Stimulated activated naive CD8-positive, alpha-beta T cell treated with anti-CD3 and anti-CD28 coated beads, Interleukin-15, Interleukin-2, amounts not matched to agents 100 ng/mL and 50 ng/mL, for 24 hours (primary cell): ENCODE measurements around the gene TTC33.
"Not testable (repeated sequence)": the region's sequence is repeated elsewhere in the genome, so short reads cannot be mapped to it uniquely, and the experiment has no call there.

Experiments
- H3K27ac Mint-ChIP-seq: one replicate; pipeline ENCODE4 v1.8.0; 2021; ENCODE audit warnings: mild to moderate bottlenecking, mixed read lengths
- H3K27me3 Mint-ChIP-seq: one replicate; pipeline ENCODE4 v1.8.0; 2021; ENCODE audit warnings: mixed read lengths
- H3K36me3 Mint-ChIP-seq: one replicate; pipeline ENCODE4 v1.8.0; 2021; ENCODE audit warnings: low read depth, mixed read lengths
- H3K4me1 Mint-ChIP-seq: one replicate; pipeline ENCODE4 v1.8.0; 2021; ENCODE audit warnings: low read depth, mixed read lengths
- H3K4me3 Mint-ChIP-seq: one replicate; pipeline ENCODE4 v1.8.0; 2021; ENCODE audit warnings: mild to moderate bottlenecking, mixed read lengths
- H3K9me3 Mint-ChIP-seq: one replicate; pipeline ENCODE4 v1.8.0; 2021; ENCODE audit warnings: mixed read lengths

TTC33 gene

GRCh38 chr5:40787986-40788385, 32.2 kb upstream of the TTC33 start:
- Mint-ChIP-seq H3K4me3 (no peak overlapping the region), H3K27me3 (no peaks in the 10 kb centered on the region), H3K9me3 (peaks cover 9% of the 10 kb centered on the region), H3K36me3 (peaks cover 36% of the 10 kb centered on the region), H3K27ac (no peak overlapping the region), H3K4me1 (peaks cover 57% of the 10 kb centered on the region)

- H3K36me3 Mint-ChIP-seq, result peaks cover 36% of the 10 kb centered on the region
- not testable (repeated sequence) for H3K27ac Mint-ChIP-seq, H3K27me3 Mint-ChIP-seq, H3K9me3 Mint-ChIP-seq, H3K4me3 Mint-ChIP-seq
- H3K4me1 Mint-ChIP-seq, result peaks cover 55% of the 10 kb centered on the region
Measured at GRCh38 chr5:40786664-40787063, 30.9 kb upstream of the TTC33 start.

GRCh38 chr5:40784916-40785315, 29.2 kb upstream of the TTC33 start:
- H3K27me3 Mint-ChIP-seq, result no peaks in the 10 kb centered on the region
- H3K4me1 Mint-ChIP-seq, result peaks cover 50% of the 10 kb centered on the region
- H3K9me3 Mint-ChIP-seq, result peaks cover 9% of the 10 kb centered on the region
- no peak overlapping the region for H3K4me3 Mint-ChIP-seq
- no peak overlapping the region for H3K27ac Mint-ChIP-seq
- H3K36me3 Mint-ChIP-seq, result peaks cover 44% of the 10 kb centered on the region

- no peak overlapping the region for H3K27ac Mint-ChIP-seq
- H3K36me3 Mint-ChIP-seq, result peaks cover 40% of the 10 kb centered on the region
- H3K4me3 Mint-ChIP-seq, result no peak overlapping the region
- H3K27me3 Mint-ChIP-seq, result no peaks in the 10 kb centered on the region
- H3K9me3 Mint-ChIP-seq, result peaks cover 9% of the 10 kb centered on the region
- peaks cover 53% of the 10 kb centered on the region for H3K4me1 Mint-ChIP-seq
Measured at GRCh38 chr5:40784027-40784653, 28.4 kb upstream of the TTC33 start.

GRCh38 chr5:40781843-40782409, 26.2 kb upstream of the TTC33 start:
- Mint-ChIP-seq H3K9me3 (no peaks in the 10 kb centered on the region), H3K27ac (no peak overlapping the region), H3K27me3 (no peaks in the 10 kb centered on the region), H3K4me3 (no peak overlapping the region), H3K36me3 (peaks cover 21% of the 10 kb centered on the region), H3K4me1 (peaks cover 44% of the 10 kb centered on the region)

GRCh38 chr5:40780858-40781257, 25.1 kb upstream of the TTC33 start:
- H3K4me3 Mint-ChIP-seq, result no peak overlapping the region
- H3K4me1 Mint-ChIP-seq, result peaks cover 51% of the 10 kb centered on the region
- H3K27ac Mint-ChIP-seq, result no peak overlapping the region
- no peaks in the 10 kb centered on the region for H3K27me3 Mint-ChIP-seq
- H3K36me3 Mint-ChIP-seq, result peaks cover 23% of the 10 kb centered on the region
- H3K9me3 Mint-ChIP-seq, result no peaks in the 10 kb centered on the region

GRCh38 chr5:40780199-40780598, 24.4 kb upstream of the TTC33 start:
- no peak overlapping the region for H3K27ac Mint-ChIP-seq
- no peaks in the 10 kb centered on the region for H3K27me3 Mint-ChIP-seq
- no peak overlapping the region for H3K4me3 Mint-ChIP-seq
- no peaks in the 10 kb centered on the region for H3K9me3 Mint-ChIP-seq
- H3K36me3 Mint-ChIP-seq, result peaks cover 25% of the 10 kb centered on the region
- H3K4me1 Mint-ChIP-seq, result peaks cover 46% of the 10 kb centered on the region

GRCh38 chr5:40779561-40779960, 23.8 kb upstream of the TTC33 start:
- peaks cover 43% of the 10 kb centered on the region for H3K4me1 Mint-ChIP-seq
- no peaks in the 10 kb centered on the region for H3K9me3 Mint-ChIP-seq
- no peaks in the 10 kb centered on the region for H3K27me3 Mint-ChIP-seq
- no peak overlapping the region for H3K27ac Mint-ChIP-seq
- no peak overlapping the region for H3K4me3 Mint-ChIP-seq
- H3K36me3 Mint-ChIP-seq, result peaks cover 29% of the 10 kb centered on the region

GRCh38 chr5:40778133-40778532, 22.4 kb upstream of the TTC33 start:
- Mint-ChIP-seq H3K36me3 (peaks cover 40% of the 10 kb centered on the region), H3K4me3 (no peak overlapping the region), H3K27ac (no peak overlapping the region), H3K4me1 (peaks cover 39% of the 10 kb centered on the region), H3K9me3 (no peaks in the 10 kb centered on the region), H3K27me3 (no peaks in the 10 kb centered on the region)

GRCh38 chr5:40776658-40776977, 20.9 kb upstream of the TTC33 start:
- no peaks in the 10 kb centered on the region for H3K27me3 Mint-ChIP-seq
- H3K4me3 Mint-ChIP-seq, result no peak overlapping the region
- no peaks in the 10 kb centered on the region for H3K9me3 Mint-ChIP-seq
- H3K4me1 Mint-ChIP-seq, result peaks cover 33% of the 10 kb centered on the region
- H3K27ac Mint-ChIP-seq, result no peak overlapping the region
- H3K36me3 Mint-ChIP-seq, result peaks cover 47% of the 10 kb centered on the region

- Mint-ChIP-seq H3K36me3 (peaks cover 47% of the 10 kb centered on the region), H3K9me3 (no peaks in the 10 kb centered on the region), H3K27me3 (no peaks in the 10 kb centered on the region), H3K27ac (peak overlapping the region; percentile 28), H3K4me1 (peaks cover 29% of the 10 kb centered on the region), H3K4me3 (no peak overlapping the region)
Measured at GRCh38 chr5:40775846-40776657, 20.3 kb upstream of the TTC33 start.

GRCh38 chr5:40775085-40775845, 19.5 kb upstream of the TTC33 start:
- Mint-ChIP-seq H3K27me3 (no peaks in the 10 kb centered on the region), H3K27ac (no peak overlapping the region), H3K4me1 (peaks cover 23% of the 10 kb centered on the region), H3K36me3 (peaks cover 45% of the 10 kb centered on the region), H3K4me3 (no peak overlapping the region), H3K9me3 (no peaks in the 10 kb centered on the region)

GRCh38 chr5:40774623-40775022, 18.9 kb upstream of the TTC33 start:
- no peak overlapping the region for H3K27ac Mint-ChIP-seq
- no peak overlapping the region for H3K4me3 Mint-ChIP-seq
- no peaks in the 10 kb centered on the region for H3K27me3 Mint-ChIP-seq
- peaks cover 45% of the 10 kb centered on the region for H3K36me3 Mint-ChIP-seq
- H3K4me1 Mint-ChIP-seq, result peaks cover 22% of the 10 kb centered on the region
- no peaks in the 10 kb centered on the region for H3K9me3 Mint-ChIP-seq

GRCh38 chr5:40770764-40771163, 15.0 kb upstream of the TTC33 start:
- no peak overlapping the region for H3K27ac Mint-ChIP-seq
- no peaks in the 10 kb centered on the region for H3K27me3 Mint-ChIP-seq
- H3K4me1 Mint-ChIP-seq, result peaks cover under 1% of the 10 kb centered on the region
- H3K36me3 Mint-ChIP-seq, result peaks cover 61% of the 10 kb centered on the region
- no peaks in the 10 kb centered on the region for H3K9me3 Mint-ChIP-seq
- H3K4me3 Mint-ChIP-seq, result no peak overlapping the region

- Mint-ChIP-seq H3K4me1 (no peaks in the 10 kb centered on the region), H3K9me3 (no peaks in the 10 kb centered on the region), H3K36me3 (peaks cover 53% of the 10 kb centered on the region), H3K27me3 (no peaks in the 10 kb centered on the region), H3K27ac (no peak overlapping the region), H3K4me3 (no peak overlapping the region)
Measured at GRCh38 chr5:40762705-40763104, 6.9 kb upstream of the TTC33 start.
